ENCODE results near the gene HIF1A.

DNA sequence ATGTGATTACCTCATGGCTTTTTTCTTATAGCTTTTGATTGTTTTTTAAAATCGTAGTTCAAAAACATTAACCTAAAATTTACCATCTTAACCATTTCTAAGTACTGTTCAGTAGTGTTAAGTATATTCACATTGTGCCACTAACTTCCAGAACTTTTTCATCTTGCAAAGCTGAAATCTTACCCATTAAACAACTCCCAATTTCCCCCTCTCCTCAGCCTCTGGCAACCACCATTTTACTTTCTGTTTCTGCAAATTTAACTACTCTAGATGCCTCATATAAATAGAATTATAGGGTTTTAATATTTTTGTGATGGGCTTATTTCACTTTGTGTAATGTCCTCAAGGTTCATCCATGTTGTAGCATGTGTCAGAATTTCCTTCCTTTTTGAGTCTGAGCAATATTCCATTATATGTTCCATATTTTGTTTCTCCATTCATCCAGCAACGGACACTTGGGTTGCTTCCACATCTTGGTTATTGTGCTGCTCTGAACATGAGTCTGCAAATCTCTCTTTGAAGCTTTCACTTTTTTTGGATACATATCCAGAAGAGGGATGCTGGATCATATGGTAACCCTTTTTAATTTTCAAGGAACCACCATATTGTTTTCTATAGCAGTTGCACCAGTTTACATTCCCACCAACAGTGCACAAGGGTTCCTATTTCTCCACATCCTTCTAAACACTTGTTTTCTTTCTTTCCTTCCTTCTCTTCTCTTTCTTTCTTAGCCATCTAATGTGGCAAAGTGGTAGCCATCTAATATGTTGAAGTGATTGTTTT lies 5.0 kb downstream of the HIF1A start:
- no peak for TF ChIP-seq EZH2 (IDR thresholded peaks at IDR 0.05; ENCODE audit: insufficient read depth, low read length)
- TF ChIP-seq, protein P1, sequence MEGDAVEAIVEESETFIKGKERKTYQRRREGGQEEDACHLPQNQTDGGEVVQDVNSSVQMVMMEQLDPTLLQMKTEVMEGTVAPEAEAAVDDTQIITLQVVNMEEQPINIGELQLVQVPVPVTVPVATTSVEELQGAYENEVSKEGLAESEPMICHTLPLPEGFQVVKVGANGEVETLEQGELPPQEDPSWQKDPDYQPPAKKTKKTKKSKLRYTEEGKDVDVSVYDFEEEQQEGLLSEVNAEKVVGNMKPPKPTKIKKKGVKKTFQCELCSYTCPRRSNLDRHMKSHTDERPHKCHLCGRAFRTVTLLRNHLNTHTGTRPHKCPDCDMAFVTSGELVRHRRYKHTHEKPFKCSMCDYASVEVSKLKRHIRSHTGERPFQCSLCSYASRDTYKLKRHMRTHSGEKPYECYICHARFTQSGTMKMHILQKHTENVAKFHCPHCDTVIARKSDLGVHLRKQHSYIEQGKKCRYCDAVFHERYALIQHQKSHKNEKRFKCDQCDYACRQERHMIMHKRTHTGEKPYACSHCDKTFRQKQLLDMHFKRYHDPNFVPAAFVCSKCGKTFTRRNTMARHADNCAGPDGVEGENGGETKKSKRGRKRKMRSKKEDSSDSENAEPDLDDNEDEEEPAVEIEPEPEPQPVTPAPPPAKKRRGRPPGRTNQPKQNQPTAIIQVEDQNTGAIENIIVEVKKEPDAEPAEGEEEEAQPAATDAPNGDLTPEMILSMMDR (IDR thresholded peaks at IDR 0.05; ENCODE audit: insufficient read depth, low read depth, low read length), result no peak
